Activated T-cell treated with anti-CD3 and anti-CD28 coated beads, Interleukin-2, amount 50 U/mL, for 72 hours (primary cell): ENCODE data around the gene KRTCAP2. TPM values are rescaled to one million over a fixed set of nuclear protein-coding genes. Genes with fewer than 3 reads are reported as not detected.
"Not testable (repeated sequence)": the region's sequence is repeated elsewhere in the genome, so short reads cannot be mapped to it uniquely, and the experiment has no call there.

Experiments
- ATAC-seq, 2 donors: fragments of 150-1000 bp; cut with Tn5 transposase; replicated peaks in 1 of 2; 2 replicates each; pipeline ENCODE4 v1.10.0; 2021; ENCODE audit warnings: moderate library complexity in 2 of 2, mild to moderate bottlenecking in 1 of 2
- DNase-seq, 2 donors: peaks; one replicate each; pipeline ENCODE4 v3.0.0; 2021 to 2022; ENCODE audit warnings: mixed read lengths in 1 of 2
- H3K27ac Mint-ChIP-seq: one replicate; pipeline ENCODE4 v1.8.0; 2022; ENCODE audit warnings: mild to moderate bottlenecking, moderate library complexity, mixed read lengths
- H3K27me3 Mint-ChIP-seq: one replicate; pipeline ENCODE4 v1.8.0; 2022; ENCODE audit warnings: low read depth, mixed read lengths
- H3K36me3 Mint-ChIP-seq, 2 donors: one replicate each; pipeline ENCODE4 v1.8.0; 2022; ENCODE audit warnings: mixed read lengths in 2 of 2, mild to moderate bottlenecking in 1 of 2; ENCODE audit not compliant: insufficient read depth in 2 of 2
- H3K4me1 Mint-ChIP-seq: one replicate; pipeline ENCODE4 v1.8.0; 2022; ENCODE audit warnings: low read depth, mixed read lengths
- H3K4me3 Mint-ChIP-seq, 2 donors: one replicate each; pipeline ENCODE4 v1.8.0; 2022; ENCODE audit warnings: mild to moderate bottlenecking in 2 of 2, mixed read lengths in 2 of 2, moderate library complexity in 2 of 2
- H3K9me3 Mint-ChIP-seq, 2 donors: one replicate each; pipeline ENCODE4 v1.8.0; 2022; ENCODE audit warnings: mixed read lengths in 2 of 2
- total RNA-seq, 2 donors: library from RNA; stranded (reverse); gene quantifications; one replicate each; pipeline ENCODE4 v1.2.3, GENCODE V29; 2022

The KRTCAP2 gene
- total RNA-seq = 100 to 1,000 TPM; 199 to 203 TPM

DNA sequence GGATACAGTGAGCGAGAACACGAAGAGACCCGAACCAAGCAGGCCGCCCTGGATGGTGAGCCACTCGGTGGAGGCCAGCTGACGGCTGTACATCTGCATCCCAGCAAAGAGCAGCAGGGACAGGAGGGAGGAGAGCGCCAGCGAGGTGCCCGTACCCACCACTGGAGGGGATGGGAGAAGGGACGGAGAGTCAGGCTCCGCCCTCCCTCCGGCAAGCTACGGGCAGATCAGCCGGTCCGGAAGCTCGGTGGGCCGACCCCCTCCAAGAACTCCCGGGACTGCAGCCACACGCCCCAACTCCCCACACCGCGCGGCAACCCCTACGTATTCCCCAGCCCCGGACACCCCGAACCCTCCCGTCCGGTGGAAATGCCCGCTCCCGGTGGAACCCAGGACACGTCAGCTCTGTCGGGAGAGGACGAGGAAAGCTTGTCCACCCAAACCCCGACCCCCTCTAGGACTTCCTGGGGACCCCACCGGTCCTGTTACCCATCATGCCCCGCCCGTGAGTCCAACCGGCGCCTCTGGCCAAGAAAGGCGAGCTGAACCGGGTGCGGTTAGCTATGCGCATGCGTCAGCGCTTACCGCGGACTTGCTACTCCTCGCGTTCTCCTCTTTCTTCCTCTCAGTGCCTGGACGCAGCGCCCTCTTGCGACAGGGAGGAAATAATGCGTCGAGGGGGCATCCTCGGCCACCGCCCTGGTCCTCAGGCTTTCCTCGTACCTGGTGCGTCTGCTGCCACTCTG lies at the start of gene KRTCAP2:
KRTCAP2 (minus strand) TSS at position 573 of the 746 bp plus-strand sequence; CDS start at position 493, 80 bp downstream.
- Mint-ChIP-seq H3K4me3 (peak within 1 kb of the TSS; percentile 98 to 99), H3K27ac (peak within 1 kb of the TSS; percentile 98), H3K36me3 (peaks cover 6 to 8% of the 10 kb centered on the region in 2 donors), H3K4me1 (peaks cover 69% of the 10 kb centered on the region), H3K27me3 (no peaks in the 10 kb centered on the region), H3K9me3 (no peaks in the 10 kb centered on the region)
- ATAC-seq = peak; percentile 83 to 84
- DNase-seq = peak; percentile 95

DNA sequence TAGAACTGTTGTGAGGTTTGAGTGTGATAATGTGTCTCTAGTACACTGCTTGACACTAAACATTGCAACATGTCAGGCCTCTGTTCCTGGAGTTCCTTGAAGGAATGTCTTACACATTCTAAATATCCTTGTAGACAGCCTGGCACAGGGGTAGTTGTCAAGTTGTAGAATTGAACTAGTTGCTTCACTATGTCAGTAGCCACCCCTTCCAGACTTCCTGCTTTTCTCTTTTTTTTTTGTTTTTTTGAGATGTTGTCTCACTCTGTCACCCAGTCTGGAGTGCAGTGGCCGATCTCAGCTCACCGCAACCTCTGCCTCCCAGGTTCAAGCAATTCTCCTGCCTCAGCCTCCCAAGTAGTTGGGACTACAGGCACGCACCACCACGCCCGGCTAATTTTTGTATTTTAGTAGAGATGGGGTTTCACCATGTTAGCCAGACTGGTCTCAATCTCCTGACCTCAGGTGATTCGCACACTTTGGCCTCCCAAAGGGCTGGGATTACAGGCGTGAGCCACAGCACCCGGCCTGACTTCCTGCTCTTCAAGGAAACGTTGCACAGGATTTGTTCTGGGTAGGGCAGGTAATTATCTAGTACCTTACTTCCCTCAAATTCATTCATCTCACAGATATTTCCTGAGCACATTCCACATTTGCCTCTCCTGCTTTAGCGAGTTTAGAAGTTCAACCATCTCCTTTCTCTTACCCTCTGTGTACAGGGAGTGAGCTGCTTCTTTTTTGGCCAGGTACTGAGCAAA lies 47.3 kb upstream of the KRTCAP2 start:
- not testable (repeated sequence) for H3K9me3 Mint-ChIP-seq, H3K27ac Mint-ChIP-seq, ATAC-seq, H3K27me3 Mint-ChIP-seq, H3K4me3 Mint-ChIP-seq, H3K36me3 Mint-ChIP-seq, DNase-seq
- peaks cover 26% of the 10 kb centered on the region for H3K4me1 Mint-ChIP-seq

GRCh38 chr1:155219592-155220031 lies 46.5 kb upstream of the KRTCAP2 start:
- Mint-ChIP-seq H3K4me1 (peaks cover 25% of the 10 kb centered on the region), H3K9me3 (no peaks in the 10 kb centered on the region)
- no peak for DNase-seq

GRCh38 chr1:155218854-155219591 lies 45.9 kb upstream of the KRTCAP2 start:
- DNase-seq = peak in 1 of 2 donors; percentile 24
- peak; percentile 31 to 49 for ATAC-seq
- Mint-ChIP-seq H3K36me3 (no peaks in the 10 kb centered on the region), H3K27me3 (no peaks in the 10 kb centered on the region), H3K9me3 (no peaks in the 10 kb centered on the region), H3K4me3 (peak overlapping the region; percentile 11 to 75), H3K27ac (no peak overlapping the region), H3K4me1 (peaks cover 21% of the 10 kb centered on the region)

More at GRCh38 chr1:155219592-155220031, 46.5 kb upstream of the KRTCAP2 start:
- Mint-ChIP-seq H3K27me3 (no peaks in the 10 kb centered on the region), H3K27ac (no peak overlapping the region), H3K4me3 (peak overlapping the region in 1 of 2 donors; percentile 75), H3K36me3 (no peaks in the 10 kb centered on the region)
- peak; percentile 45 to 53 for ATAC-seq

DNA sequence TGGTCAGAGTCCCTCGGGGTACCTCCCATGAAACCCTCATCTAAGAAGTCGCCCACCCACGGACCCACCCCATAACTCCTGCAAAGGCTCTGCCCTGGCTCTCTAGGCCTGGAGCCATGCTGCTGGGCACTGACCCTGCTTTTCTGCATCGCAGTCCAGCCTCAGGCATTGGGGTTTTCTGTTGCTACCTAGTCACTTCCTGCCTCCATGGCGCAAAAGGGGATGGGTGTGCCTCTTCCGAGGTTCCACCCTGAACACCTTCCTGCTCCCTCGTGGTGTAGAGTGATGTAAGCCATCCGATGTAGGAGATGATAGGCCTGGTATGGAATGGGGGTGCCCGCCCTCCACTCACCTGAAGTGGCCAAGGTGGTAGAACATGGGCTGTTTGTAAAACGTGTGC lies 41.6 kb upstream of the KRTCAP2 start:
- H3K9me3 Mint-ChIP-seq, DNase-seq, H3K27ac Mint-ChIP-seq, H3K4me3 Mint-ChIP-seq, H3K36me3 Mint-ChIP-seq, H3K27me3 Mint-ChIP-seq: not testable (repeated sequence)
- H3K4me1 Mint-ChIP-seq = peaks cover 22% of the 10 kb centered on the region
- ATAC-seq = peak in 1 of 2 donors; percentile 14

- not testable (repeated sequence) for H3K27me3 Mint-ChIP-seq, H3K4me3 Mint-ChIP-seq, H3K27ac Mint-ChIP-seq, H3K36me3 Mint-ChIP-seq, DNase-seq, H3K9me3 Mint-ChIP-seq, ATAC-seq
- H3K4me1 Mint-ChIP-seq = peaks cover 30% of the 10 kb centered on the region
These were observed 38.9 kb upstream of the KRTCAP2 start for GRCh38 chr1:155212051-155212440.

DNA sequence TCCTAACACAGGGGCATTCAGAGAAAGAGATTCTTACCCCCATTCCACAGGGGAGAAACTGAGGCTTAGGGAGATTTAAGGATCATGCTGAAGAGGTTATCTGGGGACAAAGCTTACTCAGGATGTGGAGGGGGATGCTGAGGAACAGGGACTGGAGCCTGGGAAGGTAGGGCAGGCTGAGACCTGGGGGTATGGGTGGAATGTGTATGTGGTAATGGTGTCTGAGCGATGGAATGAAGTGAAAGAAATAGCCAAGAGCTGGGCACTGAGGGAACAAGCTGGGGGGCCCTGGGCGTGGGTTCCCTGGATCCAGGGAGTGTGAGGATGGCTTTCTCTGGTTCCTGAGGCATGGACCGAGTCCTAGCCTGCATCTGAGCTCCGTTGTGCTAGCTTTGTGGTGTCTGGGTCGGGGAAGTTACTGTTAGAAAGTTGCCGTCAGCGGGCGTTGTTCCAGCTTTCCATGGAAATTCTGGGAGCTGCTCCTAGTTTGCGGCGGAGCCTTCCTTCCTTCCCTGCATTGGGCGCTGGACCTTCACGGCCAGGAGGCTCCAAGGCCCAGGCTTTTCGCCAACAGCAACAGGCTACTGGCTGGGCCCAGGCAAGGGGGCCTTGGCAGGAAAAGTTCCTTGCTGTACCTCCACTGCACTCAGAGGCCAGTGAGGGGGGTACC lies 38.4 kb upstream of the KRTCAP2 start:
- ATAC-seq, DNase-seq, H3K36me3 Mint-ChIP-seq, H3K27ac Mint-ChIP-seq, H3K9me3 Mint-ChIP-seq, H3K4me3 Mint-ChIP-seq, H3K27me3 Mint-ChIP-seq: not testable (repeated sequence)
- peaks cover 35% of the 10 kb centered on the region for H3K4me1 Mint-ChIP-seq

DNA sequence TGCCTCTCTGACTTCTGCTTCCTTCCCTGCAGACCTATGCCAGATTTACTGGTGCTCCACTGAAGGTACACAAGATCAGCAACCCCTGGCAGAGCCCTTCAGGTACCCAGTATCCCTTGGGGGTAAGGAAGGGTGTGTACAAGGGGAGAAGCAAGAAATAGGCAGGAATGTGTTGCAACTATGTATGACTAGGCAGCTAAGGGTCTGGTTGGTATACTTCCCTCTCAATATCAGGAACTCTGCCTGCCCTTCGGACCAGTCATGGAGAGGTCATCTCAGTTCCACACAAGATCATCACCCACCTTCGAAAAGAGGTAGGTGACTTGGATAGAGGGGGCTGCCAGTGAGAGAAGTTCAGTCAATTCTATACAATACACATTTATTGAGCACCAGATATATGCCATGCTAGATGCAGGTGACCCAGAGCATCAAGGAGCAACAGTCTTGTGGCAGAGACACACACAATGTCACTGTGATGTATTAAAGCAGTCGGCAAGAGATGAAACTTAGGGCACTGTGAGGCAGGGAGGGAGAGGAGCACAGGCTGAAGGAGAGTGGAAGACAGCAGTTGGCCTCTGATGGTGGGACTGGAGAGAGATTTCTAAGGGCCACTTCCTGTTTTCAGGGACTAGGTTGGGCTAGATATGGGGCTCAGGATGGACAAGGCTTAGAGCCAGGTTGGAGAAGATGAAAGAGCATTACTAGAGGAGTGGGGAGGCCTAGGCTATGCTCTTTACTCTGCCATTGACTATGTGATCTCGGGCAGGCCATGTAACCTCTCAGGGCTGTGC lies 37.4 kb upstream of the KRTCAP2 start:
- Mint-ChIP-seq H3K27me3 (no peaks in the 10 kb centered on the region), H3K4me3 (peak overlapping the region; percentile 39 to 98), H3K4me1 (peaks cover 39% of the 10 kb centered on the region), H3K9me3 (no peaks in the 10 kb centered on the region), H3K36me3 (peaks cover 0 to 2% of the 10 kb centered on the region in 2 donors), H3K27ac (no peak overlapping the region)
- ATAC-seq (no peak), DNase-seq (no peak)

DNA sequence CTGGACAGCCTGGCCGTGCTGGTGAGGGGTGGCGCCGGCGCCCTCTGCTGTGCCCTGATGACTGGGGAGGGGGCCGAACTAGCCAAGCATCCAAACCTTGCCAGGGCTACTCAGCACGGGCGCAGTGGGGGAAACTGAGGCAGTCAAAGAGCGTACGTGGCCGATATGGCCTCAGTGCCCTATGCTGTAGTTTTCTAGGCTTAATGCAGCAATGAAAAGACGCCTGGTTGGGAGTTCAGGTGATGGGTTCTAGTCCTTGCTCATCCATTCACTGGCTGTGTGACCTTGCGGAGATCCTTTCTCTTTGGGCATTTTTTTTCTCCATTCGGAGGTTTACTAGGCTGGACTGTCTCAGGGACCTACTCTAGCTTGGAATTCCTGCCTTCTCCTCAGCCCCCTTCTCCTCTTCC lies 36.2 kb upstream of the KRTCAP2 start:
- ATAC-seq (no peak), DNase-seq (no peak)
- peaks cover 0 to 2% of the 10 kb centered on the region in 2 donors for H3K36me3 Mint-ChIP-seq
- no peaks in the 10 kb centered on the region for H3K9me3 Mint-ChIP-seq
- H3K4me3 Mint-ChIP-seq = peak overlapping the region; percentile 96 to 98
- H3K27ac Mint-ChIP-seq = peak overlapping the region; percentile 89
- peaks cover 39% of the 10 kb centered on the region for H3K4me1 Mint-ChIP-seq
- no peaks in the 10 kb centered on the region for H3K27me3 Mint-ChIP-seq

- H3K36me3 Mint-ChIP-seq = peaks cover 0 to 2% of the 10 kb centered on the region in 2 donors
- H3K4me1 Mint-ChIP-seq = peaks cover 39% of the 10 kb centered on the region
- no peaks in the 10 kb centered on the region for H3K27me3 Mint-ChIP-seq
- H3K9me3 Mint-ChIP-seq = no peaks in the 10 kb centered on the region
- peak; percentile 90 to 91 for DNase-seq
- H3K27ac Mint-ChIP-seq = peak within 1 kb of the TSS; percentile 89
- peak within 1 kb of the TSS; percentile 96 to 98 for H3K4me3 Mint-ChIP-seq
- ATAC-seq = peak; percentile 88 to 89
These were observed 35.6 kb upstream of the KRTCAP2 start, which contains the start of gene MTX1 for GRCh38 chr1:155208541-155209311. Gene MTX1, plus strand, starts transcription at chr1:155208695. Its CDS starts 110 bp downstream, at chr1:155208805.

DNA sequence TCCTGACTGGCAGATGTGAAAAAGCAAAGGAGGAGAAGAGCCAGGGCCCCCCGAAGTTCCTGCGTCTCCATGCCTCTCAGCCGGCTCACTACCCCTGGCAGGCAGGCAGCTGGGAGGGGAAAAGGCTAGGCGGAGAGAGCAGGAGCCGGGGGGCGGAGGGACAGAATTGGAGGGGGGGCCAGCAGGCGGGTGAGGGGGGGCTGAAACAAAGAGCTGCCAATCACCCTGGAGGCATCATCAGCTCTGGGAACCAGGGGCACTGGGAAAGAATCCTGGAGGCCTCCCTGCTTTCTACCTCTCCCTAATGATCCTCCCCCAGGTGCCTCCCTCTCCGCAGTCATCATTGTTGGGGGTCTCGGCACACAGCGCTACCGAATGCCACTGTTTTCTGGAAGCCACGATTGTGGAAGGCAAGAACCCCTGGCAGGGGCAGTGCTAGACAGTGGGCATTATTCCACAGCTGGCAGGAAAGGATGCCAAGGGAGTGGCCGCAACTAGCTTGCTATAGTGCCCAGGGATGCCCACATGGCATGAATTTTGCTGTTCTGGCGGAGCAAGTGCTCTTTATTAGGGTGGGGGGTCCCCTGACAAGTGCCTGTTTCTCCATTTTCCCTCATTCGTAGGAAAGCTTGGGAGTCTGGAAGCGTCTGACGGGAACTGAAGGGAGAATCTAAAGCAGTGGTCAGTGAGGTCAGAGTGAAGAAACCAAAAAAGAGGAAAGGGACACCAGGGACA lies 34.9 kb upstream of the KRTCAP2 start, which contains the start of gene THBS3:
THBS3 (minus strand) TSS at position 92 of the 735 bp plus-strand sequence; CDS start at position 71, 21 bp downstream.
- ATAC-seq (no peak), DNase-seq (no peak)
- peaks cover 39% of the 10 kb centered on the region for H3K4me1 Mint-ChIP-seq
- peak within 1 kb of the TSS; percentile 67 for H3K27ac Mint-ChIP-seq
- H3K9me3 Mint-ChIP-seq = no peaks in the 10 kb centered on the region
- H3K36me3 Mint-ChIP-seq = peaks cover 0 to 2% of the 10 kb centered on the region in 2 donors
- peak within 1 kb of the TSS; percentile 96 to 98 for H3K4me3 Mint-ChIP-seq
- H3K27me3 Mint-ChIP-seq = no peaks in the 10 kb centered on the region
